ENCODE data around the gene MS4A10. TPM values are rescaled to one million over a fixed set of nuclear protein-coding genes. Genes with fewer than 3 reads are reported as not detected.

Gene MS4A10
- total RNA-seq, 1 experiment from 2014 or later: not detected

GRCh38 chr11:60810151-60810550, 25.0 kb downstream of the MS4A10 start:
- no peak overlapping the region for H3K27ac ChIP-seq (ENCODE audit: low read depth, low read length)
- H3K79me2 ChIP-seq (ENCODE audit: insufficient read depth, low read length): no peaks in the 10 kb centered on the region
- H3K4me3 ChIP-seq (replicated peaks in 1 of 2; ENCODE audit: low read depth in 1 of 2, low read length in 2 of 2): no peak overlapping the region
- H3K27me3 ChIP-seq (ENCODE audit: insufficient read depth, low read length): no peaks in the 10 kb centered on the region
- ChIA-PET POLR2A (no interaction called here), RAD21 (ENCODE audit: low non-redundant PET in 1 of 2, low total read pairs in 2 of 2, uncharacterized antibody in 2 of 2, unreplicated experiment in 2 of 2) (no interaction called here), CTCF (no interaction called here)
- TF ChIP-seq EZH2 (IDR thresholded peaks at IDR 0.05) (no peak), MAX (IDR thresholded peaks at IDR 0.05) (no peak), EZH2phosphoT487 (IDR thresholded peaks at IDR 0.05; ENCODE audit: borderline replicate concordance) (no peak), CBX3 (IDR thresholded peaks at IDR 0.05; ENCODE audit: low read depth) (no peak), ZBTB33 (IDR thresholded peaks at IDR 0.05; ENCODE audit: extremely low read depth, insufficient replicate concordance, low read length) (no peak), ZNF274 (IDR thresholded peaks at IDR 0.05; ENCODE audit: low read depth, low read length) (no peak), POLR2AphosphoS5 (IDR thresholded peaks at IDR 0.05; ENCODE audit: low read depth, low read length) (no peak), EGR1 (IDR thresholded peaks at IDR 0.05; ENCODE audit: low read depth) (no peak), CEBPB (IDR thresholded peaks at IDR 0.05; ENCODE audit: low read depth) (no peak), ELF1 (IDR thresholded peaks at IDR 0.05; ENCODE audit: borderline replicate concordance, low read depth) (no peak)
- TF ChIP-seq, protein P1, sequence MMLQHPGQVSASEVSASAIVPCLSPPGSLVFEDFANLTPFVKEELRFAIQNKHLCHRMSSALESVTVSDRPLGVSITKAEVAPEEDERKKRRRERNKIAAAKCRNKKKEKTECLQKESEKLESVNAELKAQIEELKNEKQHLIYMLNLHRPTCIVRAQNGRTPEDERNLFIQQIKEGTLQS (IDR thresholded peaks at IDR 0.05): no peak
- H4K20me1 ChIP-seq (ENCODE audit: insufficient read depth): no peaks in the 10 kb centered on the region
- no peaks in the 10 kb centered on the region for H3K9me3 ChIP-seq (ENCODE audit: control insufficient read depth in 1 of 2, insufficient read depth in 1 of 2, low read depth in 1 of 2, low read length in 2 of 2)
- H3K4me2 ChIP-seq (ENCODE audit: low read length): no peak overlapping the region
- DNase-seq (ENCODE audit: low read depth, low spot score): no peak
- H3K9me2 ChIP-seq (ENCODE audit: insufficient read depth): no peaks in the 10 kb centered on the region
- no peak for ATAC-seq
- BruUV-seq (replicated peaks): no TSS peak
- H3K4me1 ChIP-seq (ENCODE audit: control insufficient read depth in 1 of 2, insufficient read depth in 2 of 2, low read length in 2 of 2): no peaks in the 10 kb centered on the region
- H3K36me3 ChIP-seq (ENCODE audit: control insufficient read depth in 1 of 2, insufficient read depth in 2 of 2, low read length in 2 of 2): no peaks in the 10 kb centered on the region
- intact Hi-C loops (cut with micrococcal nuclease): no loop called here
- H3K9ac ChIP-seq (ENCODE audit: low read length): no peak overlapping the region
- no peak overlapping the region for H2AFZ ChIP-seq (ENCODE audit: low read depth, low read length, poor library complexity, severe bottlenecking)

All from HCT116 (cell line).